ENCODE results near the gene VPS13A. TPM values are rescaled to one million over a fixed set of nuclear protein-coding genes. Genes with fewer than 3 reads are reported as not detected.

VPS13A gene
- total RNA-seq, 1 donor from 2014 or later = 46.0 TPM

GRCh38 chr9:77464661-77465060, 287.3 kb downstream of the VPS13A start:
- peaks cover 4% of the 10 kb centered on the region for H3K27me3 Mint-ChIP-seq (ENCODE audit: unreplicated experiment)
- no peaks in the 10 kb centered on the region for H3K36me3 Mint-ChIP-seq (ENCODE audit: low read depth, unreplicated experiment)
- no peaks in the 10 kb centered on the region for H3K9me3 Mint-ChIP-seq (ENCODE audit: unreplicated experiment)
- H3K4me3 Mint-ChIP-seq (ENCODE audit: unreplicated experiment) = no peak overlapping the region
- H3K27ac Mint-ChIP-seq (ENCODE audit: unreplicated experiment) = no peak overlapping the region
- H3K4me1 Mint-ChIP-seq (ENCODE audit: unreplicated experiment) = no peaks in the 10 kb centered on the region
- no peak for DNase-seq (ENCODE audit: low spot score)
- TF ChIP-seq CTCF (IDR thresholded peaks at IDR 0.05; ENCODE audit: unreplicated experiment) = no peak

- Mint-ChIP-seq H3K4me3 (ENCODE audit: unreplicated experiment) (no peak overlapping the region), H3K4me1 (ENCODE audit: unreplicated experiment) (no peaks in the 10 kb centered on the region), H3K27ac (ENCODE audit: unreplicated experiment) (no peak overlapping the region), H3K9me3 (ENCODE audit: unreplicated experiment) (no peaks in the 10 kb centered on the region), H3K36me3 (ENCODE audit: low read depth, unreplicated experiment) (no peaks in the 10 kb centered on the region), H3K27me3 (ENCODE audit: unreplicated experiment) (peaks cover 2% of the 10 kb centered on the region)
- no peak for TF ChIP-seq CTCF (IDR thresholded peaks at IDR 0.05; ENCODE audit: unreplicated experiment)
- no peak for DNase-seq (ENCODE audit: low spot score)
Measured at GRCh38 chr9:77469515-77470231, 292.3 kb downstream of the VPS13A start.

Other genes with a start within 250 kb of the VPS13A start
- gene FOXB2, start 157.9 kb upstream of the VPS13A start, total RNA-seq (ENCODE audit: unreplicated experiment) = not detected